SH-SY5Y (cell line): ENCODE data around the gene GPC3.

Experiments
- GATA2 ChIP-seq: IDR thresholded peaks from 2 replicates; pipeline ENCODE4 v1.6.1; 2011; ENCODE audit warnings: mild to moderate bottlenecking, low read depth, low read length
- GATA3 ChIP-seq: IDR thresholded peaks from 2 replicates; pipeline ENCODE4 v1.6.1; 2011; ENCODE audit warnings: low read depth, mild to moderate bottlenecking, low read length, moderate library complexity

GPC3 gene

GRCh38 chrX:133533249-133533648, 452.1 kb downstream of the GPC3 start:
- TF ChIP-seq GATA2 (no peak), GATA3 (no peak)

- no peak for TF ChIP-seq GATA3
- TF ChIP-seq GATA2, result no peak
Measured at GRCh38 chrX:133530960-133531359, 454.4 kb downstream of the GPC3 start.

GRCh38 chrX:133529578-133529977, 455.8 kb downstream of the GPC3 start:
- no peak for TF ChIP-seq GATA3
- no peak for TF ChIP-seq GATA2

GRCh38 chrX:133527825-133528224, 457.6 kb downstream of the GPC3 start:
- TF ChIP-seq GATA3 (no peak), GATA2 (no peak)

GRCh38 chrX:133527415-133527814, 458.0 kb downstream of the GPC3 start:
- no peak for TF ChIP-seq GATA2
- TF ChIP-seq GATA3, result no peak

GRCh38 chrX:133523526-133523925, 461.9 kb downstream of the GPC3 start:
- TF ChIP-seq GATA3 (no peak), GATA2 (no peak)

- TF ChIP-seq GATA3, result no peak
- no peak for TF ChIP-seq GATA2
Measured at GRCh38 chrX:133523081-133523487, 462.3 kb downstream of the GPC3 start.

- TF ChIP-seq GATA3 (no peak), GATA2 (no peak)
Measured at GRCh38 chrX:133516686-133517085, 468.7 kb downstream of the GPC3 start.

- no peak for TF ChIP-seq GATA2
- TF ChIP-seq GATA3, result no peak
Measured at GRCh38 chrX:133514486-133514885, 470.9 kb downstream of the GPC3 start.

GRCh38 chrX:133513123-133513522, 472.3 kb downstream of the GPC3 start:
- TF ChIP-seq GATA3, result no peak
- no peak for TF ChIP-seq GATA2

- TF ChIP-seq GATA2, result no peak
- no peak for TF ChIP-seq GATA3
Measured at GRCh38 chrX:133511041-133511440, 474.4 kb downstream of the GPC3 start.

GRCh38 chrX:133497356-133497755, 488.0 kb downstream of the GPC3 start:
- TF ChIP-seq GATA3 (no peak), GATA2 (no peak)

- TF ChIP-seq GATA3 (no peak), GATA2 (no peak)
Measured at GRCh38 chrX:133495464-133496391, 489.7 kb downstream of the GPC3 start.

- TF ChIP-seq GATA3 (no peak), GATA2 (no peak)
Measured at GRCh38 chrX:133493366-133493765, 492.0 kb downstream of the GPC3 start.

- TF ChIP-seq GATA2 (no peak), GATA3 (no peak)
Measured at GRCh38 chrX:133490955-133491354, 494.4 kb downstream of the GPC3 start.
